Mucosa of descending colon (tissue), 3 donors: ENCODE results near the gene TMPRSS3. TPM values are rescaled to one million over a fixed set of nuclear protein-coding genes. Genes with fewer than 3 reads are reported as not detected.

Source experiments
- ATAC-seq: fragments of 200-7000 bp; cut with Tn5 transposase; one replicate; pipeline ENCODE4 v1.9.1; 2020; ENCODE audit warnings: mild to moderate bottlenecking, moderate library complexity
- DNase-seq, 3 donors: peaks; one replicate each; pipeline ENCODE4 v3.0.0-alpha.2; 2020
- H3K36me3 ChIP-seq: fragments of 200-600 bp; one replicate; pipeline ENCODE4 v1.8.0; 2021; ENCODE audit warnings: low read depth, mild to moderate bottlenecking
- H3K4me1 ChIP-seq: fragments of 200-600 bp; one replicate; pipeline ENCODE4 v1.8.0; 2021; ENCODE audit warnings: low read depth, mild to moderate bottlenecking
- H3K4me3 ChIP-seq: fragments of 200-600 bp; one replicate; pipeline ENCODE4 v1.8.0; 2021; ENCODE audit warnings: mild to moderate bottlenecking
- H3K9me3 ChIP-seq: fragments of 200-600 bp; one replicate; pipeline ENCODE4 v1.8.0; 2021; ENCODE audit warnings: mild to moderate bottlenecking
- CTCF ChIP-seq: fragments of 200-600 bp; IDR thresholded peaks from one replicate; pipeline ENCODE4 v1.8.0; 2022; ENCODE audit warnings: antibody characterized with exemption, mild to moderate bottlenecking
- intact Hi-C, 2 donors: fragments of 100-400 bp; cut with DNase I in 1 of 2; cut with micrococcal nuclease in 1 of 2; formaldehyde crosslinking; loops; one replicate each; pipeline versions ENCODE4 v1.11.0 to v1.11.1; 2022; cut with DNase I, micrococcal nuclease
- total RNA-seq, 3 donors: library from RNA; stranded (reverse); fragmentation: NEBNext Ultra II Directional in 2 of 3; extraction: Animal tissue kit (Norgen Biotek cat#: 25700) in 2 of 3; gene quantifications; one replicate each; pipeline versions ENCODE4 v1.2.1 to v1.2.4, GENCODE V29; 2021 to 2023
- donor health status: DM: no; HTN: no; CAD: no; lungs with moderate emphysema.
- donor health status: DM: no; HTN: no; CAD: no.
- donor health status: DM: no; HTN: yes; CAD: no.

The TMPRSS3 gene
- total RNA-seq, 3 donors from 2014 or later, result 0.35 to 0.72 (median 0.69) TPM

GRCh38 chr21:42351626-42352440, 44.0 kb downstream of the TMPRSS3 start:
- no peak for TF ChIP-seq CTCF
- Histone ChIP-seq H3K4me1 (no peaks in the 10 kb centered on the region), H3K36me3 (no peaks in the 10 kb centered on the region), H3K4me3 (no peak overlapping the region), H3K9me3 (peaks cover 2% of the 10 kb centered on the region)
- ATAC-seq, result no peak
- peak in 1 of 3 donors; percentile 2 for DNase-seq
- intact Hi-C loops, result no loop called here

DNA sequence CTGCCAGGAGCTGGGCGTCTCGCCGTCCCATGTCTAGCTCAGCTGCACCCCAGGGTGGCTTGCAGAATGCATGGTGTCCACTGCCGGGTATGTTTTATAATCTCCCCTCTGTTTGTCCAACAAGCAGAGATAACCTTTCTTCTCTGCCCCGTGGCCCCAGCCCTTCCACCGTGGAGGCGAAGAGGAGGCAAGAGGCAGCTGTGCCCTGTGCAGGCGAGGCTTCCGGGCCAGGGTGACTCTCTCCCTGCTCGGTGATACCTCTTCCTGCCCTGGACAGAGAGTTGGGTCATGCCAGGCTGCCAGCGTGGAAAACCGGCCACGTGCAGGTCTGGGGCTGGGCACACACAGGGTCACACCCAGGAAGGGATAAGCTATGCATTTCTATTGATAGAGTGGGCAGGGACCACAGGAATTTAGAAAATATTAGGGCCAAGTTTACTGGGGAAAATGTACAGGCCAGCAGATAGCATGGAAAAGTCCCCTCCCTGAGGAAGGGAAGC, 44.9 kb downstream of the TMPRSS3 start, which contains the start of gene TFF2:
Gene TFF2, minus strand, starts transcription at position 68 of the 500 bp plus-strand sequence. Its CDS starts 37 bp downstream, at position 31.
- no peak for TF ChIP-seq CTCF

DNA sequence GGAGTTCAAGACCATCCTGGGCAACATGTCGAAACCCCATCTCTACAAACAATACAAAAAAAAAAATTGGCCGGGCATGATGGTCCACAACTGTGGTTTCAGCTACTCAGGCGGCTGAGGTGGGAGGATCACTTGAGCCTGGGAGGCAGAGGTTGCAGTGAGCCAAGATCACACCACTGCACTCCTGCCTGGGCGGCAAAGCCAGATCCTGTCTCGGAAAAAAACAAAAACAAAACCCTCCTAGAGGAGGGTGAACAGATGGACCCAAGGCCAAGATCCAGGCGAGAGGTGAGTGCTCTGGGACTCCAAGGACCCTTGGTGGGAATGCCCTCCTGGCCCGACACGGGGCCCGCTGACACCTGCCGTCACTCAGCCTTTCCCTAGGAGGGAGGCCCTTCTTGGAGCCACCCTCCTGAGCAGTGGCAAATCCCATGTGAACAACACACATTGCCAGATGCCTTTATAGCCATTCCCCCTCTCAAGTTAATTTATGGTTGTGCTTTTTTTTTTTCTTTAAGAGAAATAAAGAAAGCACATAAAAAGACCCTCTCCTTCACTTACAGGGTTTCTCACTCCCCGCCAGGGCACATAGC, 45.4 kb downstream of the TMPRSS3 start:
- no peaks in the 10 kb centered on the region for H3K36me3 ChIP-seq
- ATAC-seq (no peak), DNase-seq (no peak)
- no peaks in the 10 kb centered on the region for H3K4me1 ChIP-seq
- H3K9me3 ChIP-seq, result no peaks in the 10 kb centered on the region
- intact Hi-C loops, result no loop called here
- H3K4me3 ChIP-seq, result no peak overlapping the region
- TF ChIP-seq CTCF, result no peak

More for the DNA sequence above, 44.9 kb downstream of the TMPRSS3 start, which contains the start of gene TFF2:
- no peaks in the 10 kb centered on the region for H3K4me1 ChIP-seq
- H3K36me3 ChIP-seq, result no peaks in the 10 kb centered on the region
- intact Hi-C loops, result no loop called here
- ATAC-seq, result peak; percentile 67
- peak in 1 of 3 donors; percentile 27 for DNase-seq
- H3K9me3 ChIP-seq, result no peaks in the 10 kb centered on the region
- H3K4me3 ChIP-seq, result no peak within 1 kb of the TSS

- ATAC-seq (no peak), DNase-seq (no peak)
- no peaks in the 10 kb centered on the region for H3K4me1 ChIP-seq
- no peaks in the 10 kb centered on the region for H3K36me3 ChIP-seq
- H3K4me3 ChIP-seq, result no peak overlapping the region
- intact Hi-C loops, result no loop called here
- H3K9me3 ChIP-seq, result no peaks in the 10 kb centered on the region
- no peak for TF ChIP-seq CTCF
Measured at GRCh38 chr21:42349420-42350317, 46.2 kb downstream of the TMPRSS3 start.

DNA sequence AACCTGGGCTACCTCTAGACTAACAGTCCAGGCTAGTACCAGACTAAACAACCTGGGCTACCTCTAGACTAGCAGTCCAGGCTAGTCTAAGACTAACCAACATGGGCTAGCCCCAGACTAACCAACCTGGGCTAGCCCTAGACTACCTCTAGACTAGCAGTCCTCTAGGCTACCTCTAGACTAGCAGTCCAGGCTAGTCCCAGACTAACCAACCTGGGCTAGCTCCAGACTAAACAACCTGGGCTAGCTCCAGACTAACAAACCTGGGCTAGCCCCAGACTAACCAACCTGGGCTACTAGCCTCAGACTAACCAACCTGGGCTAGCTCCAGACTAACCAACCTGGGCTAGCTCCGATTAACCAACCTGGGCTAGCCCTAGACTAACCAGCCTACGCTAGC, 47.1 kb downstream of the TMPRSS3 start:
- TF ChIP-seq CTCF, result no peak
- Histone ChIP-seq H3K9me3 (no peaks in the 10 kb centered on the region), H3K4me1 (no peaks in the 10 kb centered on the region), H3K4me3 (no peak overlapping the region), H3K36me3 (no peaks in the 10 kb centered on the region)
- no peak for ATAC-seq
- intact Hi-C loops, result no loop called here
- DNase-seq, result no peak
